Panc1 (cell line): Measurements from ENCODE around the gene EVI5. TPM values are rescaled to one million over a fixed set of nuclear protein-coding genes. Genes with fewer than 3 reads are reported as not detected.

ENCODE experiments used
- ATAC-seq: fragments of 200-7000 bp; cut with Tn5 transposase; 2 replicates; pipeline ENCODE4 v1.9.1; 2020; ENCODE audit warnings: mild to moderate bottlenecking, moderate library complexity
- BruUV-seq: library from RNA; stranded (reverse); fragments of 400-500 nt; replicated peaks from 2 replicates; lab custom pipeline; 2021; lab: Mats Ljungman, UMichigan
- CTCF ChIA-PET: fragments of 300-600 bp; sonication (Branson Sonifier 250); formaldehyde crosslinking; loops from one replicate; lab custom pipeline; 2022; ENCODE audit warnings: antibody characterized with exemption; lab: Charles Lee
- POLR2A ChIA-PET: fragments of 300-600 bp; sonication (Branson Sonifier 250); formaldehyde crosslinking; loops from one replicate; lab custom pipeline; 2022; ENCODE audit warnings: antibody characterized with exemption; lab: Charles Lee
- DNase-seq: peaks from one replicate; pipeline ENCODE4 v3.0.0-alpha.2; 2010; ENCODE audit warnings: low read depth, low spot score
- H3K27ac ChIP-seq: 2 replicates; pipeline ENCODE4 v1.5.1; 2011; ENCODE audit warnings: mild to moderate bottlenecking, low read length, inconsistent platforms
- H3K27me3 ChIP-seq: fragments of 200-500 bp; sonication (Bioruptor generic); 2 replicates; pipeline ENCODE4 v1.6.0; 2014; ENCODE audit warnings: low read length, inconsistent platforms; ENCODE audit not compliant: control insufficient read depth, insufficient read depth
- H3K36me3 ChIP-seq: fragments of 200-500 bp; sonication (Bioruptor generic); 2 replicates; pipeline ENCODE4 v1.5.1; 2014; ENCODE audit warnings: inconsistent platforms, mild to moderate bottlenecking, low read length, moderate library complexity; ENCODE audit not compliant: control insufficient read depth, insufficient read depth
- H3K4me1 ChIP-seq: 2 replicates; pipeline ENCODE4 v1.5.1; 2011; ENCODE audit warnings: inconsistent platforms, mild to moderate bottlenecking, low read length, moderate library complexity; ENCODE audit not compliant: control insufficient read depth, insufficient read depth
- H3K4me3 ChIP-seq, 2 experiments: 2 replicates each; pipeline ENCODE4 v1.5.1; 2011 to 2012; ENCODE audit warnings: low read depth in 2 of 2, low read length in 2 of 2, mild to moderate bottlenecking in 2 of 2, inconsistent platforms in 1 of 2, moderate library complexity in 1 of 2
- H3K9me3 ChIP-seq: fragments of 200-500 bp; sonication (Bioruptor generic); 2 replicates; pipeline ENCODE4 v1.5.1; 2014; ENCODE audit warnings: low read depth, mild to moderate bottlenecking, inconsistent platforms, low read length, moderate library complexity; ENCODE audit not compliant: control insufficient read depth, insufficient read depth
- CTCF ChIP-seq: fragments of 450-650 bp; IDR thresholded peaks from 2 replicates; pipeline ENCODE4 v1.5.1; 2017; ENCODE audit warnings: mild to moderate bottlenecking
- POLR2AphosphoS5 ChIP-seq: IDR thresholded peaks from 2 replicates; pipeline ENCODE4 v1.6.1; 2012; ENCODE audit warnings: mild to moderate bottlenecking, low read depth, low read length, moderate library complexity
- REST ChIP-seq, 2 experiments: IDR thresholded peaks; 2 replicates each; pipeline ENCODE4 v1.6.1; 2011 to 2012; ENCODE audit warnings: low read depth in 2 of 2, control low read depth in 1 of 2, low read length in 1 of 2, mild to moderate bottlenecking in 1 of 2, moderate library complexity in 1 of 2; ENCODE audit not compliant: insufficient read depth in 1 of 2
- SIN3A ChIP-seq: IDR thresholded peaks from 2 replicates; pipeline ENCODE4 v1.6.1; 2012; ENCODE audit warnings: low read depth, mild to moderate bottlenecking, low read length, moderate library complexity, borderline replicate concordance; ENCODE audit not compliant: insufficient read depth
- TCF7L2 ChIP-seq: IDR thresholded peaks from 2 replicates; pipeline ENCODE4 v1.6.1; 2011; ENCODE audit warnings: mild to moderate bottlenecking, low read depth, low read length, inconsistent platforms
- in situ Hi-C: cut with HindIII; loops from 2 replicates; pipeline ENCODE4 v1.10.0; 2016; ENCODE audit warnings: low sequenced_read_pairs, low pct_unique_long_range_greater_than_20kb
- intact Hi-C: fragments of 100-400 bp; cut with micrococcal nuclease; formaldehyde crosslinking; loops from one replicate; pipeline ENCODE4 v1.10.0; 2022; ENCODE audit not compliant: unreplicated experiment
- total RNA-seq: library from RNA; stranded (reverse); gene quantifications from one replicate; pipeline ENCODE4 v1.2.1, GENCODE V29; 2021; ENCODE audit not compliant: unreplicated experiment

Gene EVI5
- total RNA-seq, 1 experiment from 2014 or later, result 21.2 TPM

GRCh38 chr1:92690212-92690906 is 94.5 kb downstream of the EVI5 start:
- in situ Hi-C loops, result no loop called here
- intact Hi-C loops, result no loop called here
- POLR2A ChIA-PET, result no interaction called here
- no TSS peak for BruUV-seq
- no peaks in the 10 kb centered on the region; the same call in 1 of the 2 replicates for H3K36me3 ChIP-seq
- DNase-seq, result no peak
- no peak overlapping the region for H3K27ac ChIP-seq
- CTCF ChIA-PET, result no interaction called here
- no peak overlapping the region for H3K4me3 ChIP-seq
- ATAC-seq, result no peak
- no peak for TF ChIP-seq CTCF
- TF ChIP-seq REST (IDR thresholded peaks at IDR 0.05; ENCODE audit: insufficient read depth in 1 of 2, low read depth in 2 of 2, low read length in 1 of 2), result no peak
- TF ChIP-seq SIN3A, result no peak
- no peak for TF ChIP-seq POLR2AphosphoS5
- no peak for TF ChIP-seq TCF7L2
- no peaks in the 10 kb centered on the region for H3K9me3 ChIP-seq
- H3K27me3 ChIP-seq, result no peaks in the 10 kb centered on the region
- no peaks in the 10 kb centered on the region for H3K4me1 ChIP-seq

GRCh38 chr1:92679980-92680379 is 104.9 kb downstream of the EVI5 start:
- no peaks in the 10 kb centered on the region for H3K4me1 ChIP-seq
- no peaks in the 10 kb centered on the region for H3K27me3 ChIP-seq
- ATAC-seq, result no peak
- H3K27ac ChIP-seq, result no peak overlapping the region
- H3K9me3 ChIP-seq, result no peaks in the 10 kb centered on the region
- DNase-seq, result no peak
- ChIA-PET CTCF (no interaction called here), POLR2A (no interaction called here)
- in situ Hi-C loops (no loop called here), intact Hi-C loops (no loop called here)
- no peak for TF ChIP-seq TCF7L2
- TF ChIP-seq CTCF, result no peak
- no peak for TF ChIP-seq SIN3A
- no peak for TF ChIP-seq POLR2AphosphoS5
- TF ChIP-seq REST (IDR thresholded peaks at IDR 0.05; ENCODE audit: insufficient read depth in 1 of 2, low read depth in 2 of 2, low read length in 1 of 2), result no peak
- no peak overlapping the region for H3K4me3 ChIP-seq
- BruUV-seq, result no TSS peak
- no peaks in the 10 kb centered on the region; the same call in 1 of the 2 replicates for H3K36me3 ChIP-seq
